Endothelial cell of umbilical vein (primary cell): ENCODE results near the gene COPS9. TPM values are rescaled to one million over a fixed set of nuclear protein-coding genes. Genes with fewer than 3 reads are reported as not detected.

ENCODE experiments used
- BruUV-seq: library from RNA; stranded (reverse); fragments of 400-500 nt; replicated peaks from 2 replicates; lab custom pipeline; 2021; lab: Mats Ljungman, UMichigan
- CTCF ChIA-PET: fragments of 300-600, 350-600 bp; sonication (Branson Sonifier 250); formaldehyde crosslinking; loops from one replicate; lab custom pipeline; 2021; ENCODE audit warnings: antibody characterized with exemption, inconsistent platforms; lab: Charles Lee
- POLR2A ChIA-PET: fragments of 300-600, 350-600 bp; sonication (Branson Sonifier 250); formaldehyde crosslinking; loops from one replicate; lab custom pipeline; 2021; ENCODE audit warnings: antibody characterized with exemption, inconsistent platforms; lab: Charles Lee
- DNase-seq: peaks from one replicate; pipeline ENCODE4 v3.0.0-alpha.2; 2011; ENCODE audit warnings: low read depth, low spot score
- FAIRE-seq: peaks from 2 replicates; lab custom pipeline; 2011; peaks lifted over from hg19 to GRCh38; lab: Jason Lieb, UNC
- H2AFZ ChIP-seq: 2 replicates; pipeline ENCODE4 v1.6.0; 2012; ENCODE audit warnings: low read depth, low read length, control low read depth, inconsistent platforms
- H3K27ac ChIP-seq: 2 replicates; pipeline ENCODE4 v1.5.1; 2011; ENCODE audit warnings: low read depth, mild to moderate bottlenecking, control low read depth, low read length, moderate library complexity; ENCODE audit not compliant: insufficient read depth
- H3K27me3 ChIP-seq, 2 experiments: 2 replicates each; pipeline versions ENCODE4 v1.6.0 to v1.6.1; 2011; ENCODE audit warnings: low read length in 2 of 2, mixed read lengths in 1 of 2; ENCODE audit not compliant: control insufficient read depth in 2 of 2, insufficient read depth in 2 of 2
- H3K36me3 ChIP-seq, 2 experiments: 2 replicates in 1 of 2; 3 replicates in 1 of 2; pipeline ENCODE4 v1.5.1; 2011; ENCODE audit warnings: low read length in 2 of 2, mild to moderate bottlenecking in 1 of 2, moderate library complexity in 1 of 2; ENCODE audit not compliant: control insufficient read depth in 2 of 2, insufficient read depth in 2 of 2; ENCODE audit errors: extremely low read depth in 1 of 2
- H3K4me1 ChIP-seq: 3 replicates; pipeline ENCODE4 v1.5.1; 2011; ENCODE audit warnings: mild to moderate bottlenecking, low read length; ENCODE audit not compliant: control insufficient read depth, insufficient read depth; ENCODE audit errors: extremely low read depth
- H3K4me2 ChIP-seq: 2 replicates; pipeline ENCODE4 v1.6.1; 2011; ENCODE audit warnings: low read length, control low read depth, mixed read lengths; ENCODE audit not compliant: insufficient read depth
- H3K4me3 ChIP-seq, 3 experiments: fragments of 200-600 bp in 1 of 3; sonication (generic), shearing (Covaris generic) in 1 of 3; replicated peaks in 1 of 3; 2 replicates each; pipeline ENCODE4 v1.5.1; 2011 to 2016; ENCODE audit warnings: control low read depth in 3 of 3, low read length in 3 of 3, mild to moderate bottlenecking in 2 of 3, inconsistent platforms in 1 of 3, low read depth in 1 of 3, moderate library complexity in 1 of 3; ENCODE audit not compliant: insufficient read depth in 1 of 3
- H3K79me2 ChIP-seq: 2 replicates; pipeline ENCODE4 v1.6.0; 2012; ENCODE audit warnings: low read length, inconsistent platforms; ENCODE audit not compliant: control insufficient read depth, insufficient read depth
- H3K9ac ChIP-seq: replicated peaks from 2 replicates; pipeline ENCODE3; 2011; ENCODE audit warnings: low read length, control low read depth; ENCODE audit not compliant: insufficient read depth; ENCODE audit errors: extremely low read depth
- H3K9me1 ChIP-seq: replicated peaks from 3 replicates; pipeline ENCODE4 v1.6.0; 2011; ENCODE audit warnings: mild to moderate bottlenecking, low read length; ENCODE audit not compliant: control insufficient read depth, insufficient read depth; ENCODE audit errors: extremely low read depth
- H3K9me3 ChIP-seq: replicated peaks from 2 replicates; pipeline ENCODE4 v1.5.1; 2012; ENCODE audit warnings: low read length, inconsistent platforms; ENCODE audit not compliant: control insufficient read depth, insufficient read depth
- H4K20me1 ChIP-seq: replicated peaks from 2 replicates; pipeline ENCODE3; 2011; ENCODE audit warnings: mild to moderate bottlenecking, low read length; ENCODE audit not compliant: control insufficient read depth, insufficient read depth; ENCODE audit errors: extremely low read depth
- EZH2 ChIP-seq: IDR thresholded peaks from 2 replicates; pipeline ENCODE4 v1.6.1; 2012; ENCODE audit warnings: borderline replicate concordance, low read depth, mild to moderate bottlenecking, moderate library complexity, low read length, inconsistent platforms; ENCODE audit not compliant: severe bottlenecking
- FOS ChIP-seq: IDR thresholded peaks from 2 replicates; pipeline ENCODE4 v1.6.1; 2011; ENCODE audit warnings: mild to moderate bottlenecking, low read length, moderate library complexity, borderline replicate concordance; ENCODE audit not compliant: insufficient read depth
- GATA2 ChIP-seq: IDR thresholded peaks from 2 replicates; pipeline ENCODE4 v1.7.0; 2011; ENCODE audit warnings: low read depth, mild to moderate bottlenecking, moderate library complexity, mixed read lengths, low read length; ENCODE audit not compliant: insufficient read length, insufficient read depth
- JUN ChIP-seq: IDR thresholded peaks from 2 replicates; pipeline ENCODE4 v1.6.1; 2011; ENCODE audit warnings: borderline replicate concordance, low read depth; ENCODE audit not compliant: insufficient read length, insufficient read depth
- MYC ChIP-seq: IDR thresholded peaks from one replicate; pipeline ENCODE4 v1.6.1; 2011; ENCODE audit warnings: mild to moderate bottlenecking, low read depth, low read length
- POLR2A ChIP-seq: IDR thresholded peaks from 2 replicates; pipeline ENCODE4 v1.6.1; 2012; ENCODE audit warnings: low read depth, mild to moderate bottlenecking, control low read depth, low read length
- POLR2AphosphoS5 ChIP-seq: IDR thresholded peaks from 2 replicates; pipeline ENCODE4 v1.6.1; 2012; ENCODE audit warnings: low read depth, mild to moderate bottlenecking, control low read depth, low read length, moderate library complexity; ENCODE audit not compliant: insufficient read depth
- dilution Hi-C: fragments of 300-500 bp; cut with MboI; formaldehyde crosslinking; loops from one replicate; pipeline ENCODE4 v1.15.0; 2019; ENCODE audit warnings: low sequenced_read_pairs; ENCODE audit not compliant: extremely low pct_ligation_motif_present
- intact Hi-C: fragments of 100-400 bp; cut with micrococcal nuclease; formaldehyde crosslinking; loops from one replicate; pipeline ENCODE4 v1.10.0; 2022
- polyA plus RNA-seq, 4 experiments: library from polyadenylated mRNA; depleted of rRNA in 3 of 4; stranded (reverse) in 3 of 4; unstranded in 1 of 4; fragments of >200 nt; gene quantifications; 2 replicates each; pipeline versions ENCODE4 v1.2.1 to v1.2.3, GENCODE V29; 2011 to 2012; ENCODE audit warnings: missing spikeins in 1 of 4
- total RNA-seq: library from RNA; stranded (reverse); gene quantifications from 2 replicates; pipeline ENCODE4 v1.2.3, GENCODE V29; 2021
- TF ChIP-seq, protein P1 (sequence below), 2 donors: IDR thresholded peaks; 1 replicate in 1 of 2; 2 replicates in 1 of 2; pipeline ENCODE4 v1.5.1; 2011; ENCODE audit warnings: low read length in 2 of 2, mild to moderate bottlenecking in 2 of 2, moderate library complexity in 2 of 2, control low read depth in 1 of 2, inconsistent platforms in 1 of 2, low read depth in 1 of 2; ENCODE audit not compliant: insufficient read depth in 1 of 2; ENCODE audit errors: extremely low read depth in 1 of 2
- TF ChIP-seq, protein P2 (sequence below): IDR thresholded peaks from 2 replicates; pipeline ENCODE4 v1.6.1; 2011; ENCODE audit not compliant: insufficient read depth, insufficient read length

COPS9 gene
- total and polyA plus RNA-seq, 2 donors (not counting 3 experiments of a cell fraction or from before 2014, with no cell fraction given), result 196 to 361 TPM

DNA sequence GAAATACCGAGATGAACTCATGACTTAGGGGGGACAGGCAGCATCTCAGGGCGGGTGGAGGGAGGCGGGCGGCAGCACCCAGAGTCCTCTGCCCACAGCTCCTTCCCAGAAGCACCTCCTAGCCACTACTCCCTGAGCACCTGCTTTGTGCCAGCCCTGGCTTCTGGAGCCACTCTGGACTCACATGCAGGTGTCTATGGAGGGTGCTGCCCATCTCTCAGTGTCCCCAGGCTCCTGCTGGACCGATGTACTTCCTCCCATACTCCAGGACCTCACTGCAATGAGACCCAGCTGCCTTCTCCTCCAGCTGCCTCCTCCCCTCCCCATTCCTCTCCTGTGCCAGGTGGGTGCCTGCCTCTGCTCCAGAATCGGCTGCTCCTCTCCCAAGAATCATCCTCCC is 26.4 kb upstream of the COPS9 start:
- H3K4me2 ChIP-seq, result no peak overlapping the region
- no peaks in the 10 kb centered on the region for H4K20me1 ChIP-seq
- H3K9me3 ChIP-seq, result no peaks in the 10 kb centered on the region
- FAIRE-seq (no peak), DNase-seq (no peak)
- no peaks in the 10 kb centered on the region for H3K9me1 ChIP-seq
- dilution Hi-C loops (no loop called here), intact Hi-C loops (no loop called here)
- no peak overlapping the region for H3K9ac ChIP-seq
- H3K79me2 ChIP-seq, result no peaks in the 10 kb centered on the region
- H3K36me3 ChIP-seq, result no peaks in the 10 kb centered on the region
- no peaks in the 10 kb centered on the region for H3K4me1 ChIP-seq
- ChIA-PET POLR2A (no interaction called here), CTCF (no interaction called here)
- no peak overlapping the region for H3K27ac ChIP-seq
- H3K27me3 ChIP-seq, result no peaks in the 10 kb centered on the region
- no TSS peak for BruUV-seq
- TF ChIP-seq FOS (no peak), JUN (no peak), EZH2 (no peak), GATA2 (no peak), POLR2AphosphoS5 (no peak), POLR2A (no peak), MYC (no peak)
- TF ChIP-seq, protein P1, sequence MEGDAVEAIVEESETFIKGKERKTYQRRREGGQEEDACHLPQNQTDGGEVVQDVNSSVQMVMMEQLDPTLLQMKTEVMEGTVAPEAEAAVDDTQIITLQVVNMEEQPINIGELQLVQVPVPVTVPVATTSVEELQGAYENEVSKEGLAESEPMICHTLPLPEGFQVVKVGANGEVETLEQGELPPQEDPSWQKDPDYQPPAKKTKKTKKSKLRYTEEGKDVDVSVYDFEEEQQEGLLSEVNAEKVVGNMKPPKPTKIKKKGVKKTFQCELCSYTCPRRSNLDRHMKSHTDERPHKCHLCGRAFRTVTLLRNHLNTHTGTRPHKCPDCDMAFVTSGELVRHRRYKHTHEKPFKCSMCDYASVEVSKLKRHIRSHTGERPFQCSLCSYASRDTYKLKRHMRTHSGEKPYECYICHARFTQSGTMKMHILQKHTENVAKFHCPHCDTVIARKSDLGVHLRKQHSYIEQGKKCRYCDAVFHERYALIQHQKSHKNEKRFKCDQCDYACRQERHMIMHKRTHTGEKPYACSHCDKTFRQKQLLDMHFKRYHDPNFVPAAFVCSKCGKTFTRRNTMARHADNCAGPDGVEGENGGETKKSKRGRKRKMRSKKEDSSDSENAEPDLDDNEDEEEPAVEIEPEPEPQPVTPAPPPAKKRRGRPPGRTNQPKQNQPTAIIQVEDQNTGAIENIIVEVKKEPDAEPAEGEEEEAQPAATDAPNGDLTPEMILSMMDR (IDR thresholded peaks at IDR 0.05; ENCODE audit: extremely low read depth in 1 of 2, insufficient read depth in 1 of 2, low read depth in 1 of 2, low read length in 2 of 2), result no peak
- TF ChIP-seq, protein P2, sequence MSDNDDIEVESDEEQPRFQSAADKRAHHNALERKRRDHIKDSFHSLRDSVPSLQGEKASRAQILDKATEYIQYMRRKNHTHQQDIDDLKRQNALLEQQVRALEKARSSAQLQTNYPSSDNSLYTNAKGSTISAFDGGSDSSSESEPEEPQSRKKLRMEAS, result no peak
- H2AFZ ChIP-seq, result no peak overlapping the region
- H3K4me3 ChIP-seq, result no peak overlapping the region
